NB4 (cell line): Measurements from ENCODE around the gene KATNAL2.

Experiments
- DNase-seq: peaks from one replicate; pipeline ENCODE4 v3.0.0; 2010; ENCODE audit warnings: low read depth
- H3K4me3 ChIP-seq: one replicate; pipeline ENCODE4 v1.5.1; 2011; ENCODE audit warnings: mild to moderate bottlenecking, low read depth, low read length, moderate library complexity
- MYC ChIP-seq: IDR thresholded peaks from 2 replicates; pipeline ENCODE4 v1.6.1; 2011; ENCODE audit warnings: low read depth, low read length
- POLR2A ChIP-seq: IDR thresholded peaks from 2 replicates; pipeline ENCODE4 v1.6.1; 2011; ENCODE audit warnings: mild to moderate bottlenecking; ENCODE audit not compliant: insufficient read length; ENCODE audit errors: extremely low read depth
- TF ChIP-seq, protein P1 (sequence below): IDR thresholded peaks from 2 replicates; pipeline ENCODE4 v1.6.1; 2011; ENCODE audit warnings: low read depth, low read length
- TF ChIP-seq, protein P2 (sequence below): IDR thresholded peaks from one replicate; pipeline ENCODE4 v1.5.1; 2012; ENCODE audit warnings: low read depth, low read length

KATNAL2 gene

DNA sequence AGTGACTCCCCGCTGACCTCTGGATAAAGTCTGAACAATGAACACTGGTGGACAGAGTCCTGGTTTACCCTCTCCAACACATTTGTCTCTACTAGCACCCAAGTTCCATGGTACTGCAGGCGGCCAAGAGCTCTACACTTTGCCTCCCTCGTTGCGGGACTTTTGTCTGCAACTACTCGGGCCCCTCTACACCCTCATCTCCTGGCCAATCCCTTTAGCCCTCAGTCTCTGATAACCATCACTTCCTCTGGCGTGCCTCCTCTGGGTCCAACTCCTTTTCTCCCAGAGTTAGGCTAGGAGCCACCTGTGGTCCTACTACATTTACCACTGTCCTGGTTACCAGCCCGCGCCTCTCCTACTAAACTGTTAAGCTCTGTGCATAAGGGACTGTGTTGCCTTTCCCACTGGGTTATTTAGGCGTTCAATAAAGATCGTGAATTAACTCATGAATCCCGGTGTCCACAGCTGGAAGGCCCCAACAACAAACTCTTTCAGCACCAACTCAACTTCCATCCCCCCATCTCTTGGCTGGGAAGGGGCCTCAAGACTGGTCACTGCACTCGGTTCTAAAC is 232.1 kb downstream of the KATNAL2 start:
- TF ChIP-seq, protein P1, sequence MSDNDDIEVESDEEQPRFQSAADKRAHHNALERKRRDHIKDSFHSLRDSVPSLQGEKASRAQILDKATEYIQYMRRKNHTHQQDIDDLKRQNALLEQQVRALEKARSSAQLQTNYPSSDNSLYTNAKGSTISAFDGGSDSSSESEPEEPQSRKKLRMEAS, result no peak
- TF ChIP-seq POLR2A (no peak), MYC (no peak)
- TF ChIP-seq, protein P2, sequence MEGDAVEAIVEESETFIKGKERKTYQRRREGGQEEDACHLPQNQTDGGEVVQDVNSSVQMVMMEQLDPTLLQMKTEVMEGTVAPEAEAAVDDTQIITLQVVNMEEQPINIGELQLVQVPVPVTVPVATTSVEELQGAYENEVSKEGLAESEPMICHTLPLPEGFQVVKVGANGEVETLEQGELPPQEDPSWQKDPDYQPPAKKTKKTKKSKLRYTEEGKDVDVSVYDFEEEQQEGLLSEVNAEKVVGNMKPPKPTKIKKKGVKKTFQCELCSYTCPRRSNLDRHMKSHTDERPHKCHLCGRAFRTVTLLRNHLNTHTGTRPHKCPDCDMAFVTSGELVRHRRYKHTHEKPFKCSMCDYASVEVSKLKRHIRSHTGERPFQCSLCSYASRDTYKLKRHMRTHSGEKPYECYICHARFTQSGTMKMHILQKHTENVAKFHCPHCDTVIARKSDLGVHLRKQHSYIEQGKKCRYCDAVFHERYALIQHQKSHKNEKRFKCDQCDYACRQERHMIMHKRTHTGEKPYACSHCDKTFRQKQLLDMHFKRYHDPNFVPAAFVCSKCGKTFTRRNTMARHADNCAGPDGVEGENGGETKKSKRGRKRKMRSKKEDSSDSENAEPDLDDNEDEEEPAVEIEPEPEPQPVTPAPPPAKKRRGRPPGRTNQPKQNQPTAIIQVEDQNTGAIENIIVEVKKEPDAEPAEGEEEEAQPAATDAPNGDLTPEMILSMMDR, result no peak
- H3K4me3 ChIP-seq, result peak overlapping the region; percentile 93
- DNase-seq, result peak; percentile 45

DNA sequence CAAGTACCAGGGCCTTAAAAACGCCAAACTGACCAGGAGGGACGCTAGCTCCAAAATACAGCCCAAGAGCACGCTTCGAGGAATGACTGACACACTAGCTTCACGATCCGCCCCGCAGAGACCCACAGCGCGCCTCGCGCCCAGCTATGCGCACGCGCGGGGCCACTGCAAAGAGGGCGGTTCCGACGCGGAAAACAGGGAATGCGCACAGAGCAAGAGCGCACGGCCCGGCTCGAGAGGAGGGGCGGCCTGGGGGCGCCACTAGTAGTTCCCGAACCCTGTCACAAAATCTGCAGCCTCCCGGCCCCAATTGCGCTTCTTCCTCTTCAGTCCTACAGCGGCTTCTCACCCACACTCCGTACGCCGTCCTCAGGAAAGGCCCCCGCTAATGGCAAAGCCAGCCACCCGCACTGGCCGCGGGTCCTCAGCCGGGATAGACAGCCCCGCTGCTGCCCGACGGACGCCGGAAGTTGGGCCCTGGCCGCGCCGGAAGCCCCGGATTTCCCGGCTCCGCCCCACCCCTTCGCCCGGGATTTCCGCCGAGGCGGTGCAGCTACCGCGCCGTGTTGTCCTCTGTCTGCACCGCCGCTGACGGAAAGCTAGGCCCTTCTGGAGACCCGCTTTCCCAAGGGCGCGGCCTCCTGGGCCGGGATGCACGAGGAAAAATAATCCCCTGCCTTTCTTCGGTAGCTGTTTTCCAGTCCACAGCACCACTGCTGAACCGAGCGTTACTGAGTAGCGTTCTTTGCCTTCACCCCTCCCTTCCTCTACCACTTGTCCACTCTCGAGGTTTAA is 232.8 kb downstream of the KATNAL2 start, which contains the start of gene HDHD2:
Gene HDHD2 (minus strand): TSS at position 472 of the 795 bp plus-strand sequence. CDS start 14,061 bp downstream, outside the sequence.
- H3K4me3 ChIP-seq, result peak within 1 kb of the TSS; percentile 93
- TF ChIP-seq POLR2A (peak; percentile 87), MYC (peak; percentile 37; the same call in 1 of the 2 replicates)
- TF ChIP-seq, protein P2, result no peak
- TF ChIP-seq, protein P1, result peak; percentile 39; the same call in 1 of the 2 replicates
- DNase-seq, result peak; percentile 87

DNA sequence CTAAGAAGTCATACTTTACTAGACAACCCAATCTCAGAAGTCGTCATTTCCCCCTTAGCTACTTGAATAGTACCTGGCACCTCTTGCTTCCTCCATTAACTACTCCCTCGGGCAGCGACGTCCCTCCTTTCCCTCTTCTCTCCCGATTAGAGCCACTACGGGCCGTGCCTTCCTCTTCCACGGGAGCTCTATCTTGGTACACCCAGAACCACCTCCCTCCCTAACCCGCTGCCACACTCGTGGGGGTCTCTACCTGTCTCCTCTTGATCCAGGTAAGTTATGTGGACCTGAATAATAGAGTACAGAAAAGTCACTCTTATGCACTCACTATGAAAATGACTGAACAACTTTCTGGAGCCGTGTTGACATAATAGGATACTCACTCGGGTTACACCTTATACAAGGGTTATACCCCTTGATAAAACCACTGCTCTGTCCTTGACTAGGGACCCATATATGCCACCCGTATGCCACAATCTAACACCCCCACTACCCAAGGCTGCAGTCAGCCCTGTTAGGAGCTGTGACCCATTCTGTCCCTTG is 233.5 kb downstream of the KATNAL2 start:
- no peak for DNase-seq
- TF ChIP-seq, protein P2, result no peak
- TF ChIP-seq POLR2A, result no peak
- TF ChIP-seq, protein P1, result no peak
- TF ChIP-seq MYC, result no peak

DNA sequence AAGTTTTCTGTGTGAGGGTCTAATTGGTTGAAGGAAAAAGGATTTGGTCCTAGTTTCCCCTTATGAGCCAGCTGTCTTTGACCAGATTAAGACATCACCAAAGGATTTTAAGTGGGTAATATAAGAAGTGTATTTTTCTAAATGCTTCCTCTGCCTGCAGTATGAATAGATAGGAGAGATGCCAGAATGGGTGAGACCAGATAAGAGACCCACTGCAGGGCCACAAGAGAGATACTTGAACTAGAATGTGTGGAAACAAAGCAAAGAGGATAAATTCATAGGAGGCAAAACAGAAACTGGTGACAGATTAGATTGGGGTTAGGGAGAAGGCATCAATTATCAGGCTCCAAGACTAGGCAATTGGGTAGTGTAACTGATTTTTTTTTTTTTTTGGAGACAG is 234.0 kb downstream of the KATNAL2 start:
- DNase-seq, result no peak
- H3K4me3 ChIP-seq, result peak overlapping the region; percentile 93
- no peak for TF ChIP-seq MYC
- TF ChIP-seq, protein P2, result no peak
- TF ChIP-seq, protein P1, result no peak
- TF ChIP-seq POLR2A, result no peak

More for the DNA sequence above, 233.5 kb downstream of the KATNAL2 start:
- H3K4me3 ChIP-seq, result peak overlapping the region; percentile 93
